GM15510 (cell line): ENCODE measurements around the gene TAGLN2.

Experiments used
- POLR2A ChIP-seq: IDR thresholded peaks from 3 replicates; pipeline ENCODE4 v1.6.1; 2011; ENCODE audit warnings: borderline replicate concordance; ENCODE audit not compliant: insufficient read length; ENCODE audit errors: extremely low read depth

TAGLN2 gene

DNA sequence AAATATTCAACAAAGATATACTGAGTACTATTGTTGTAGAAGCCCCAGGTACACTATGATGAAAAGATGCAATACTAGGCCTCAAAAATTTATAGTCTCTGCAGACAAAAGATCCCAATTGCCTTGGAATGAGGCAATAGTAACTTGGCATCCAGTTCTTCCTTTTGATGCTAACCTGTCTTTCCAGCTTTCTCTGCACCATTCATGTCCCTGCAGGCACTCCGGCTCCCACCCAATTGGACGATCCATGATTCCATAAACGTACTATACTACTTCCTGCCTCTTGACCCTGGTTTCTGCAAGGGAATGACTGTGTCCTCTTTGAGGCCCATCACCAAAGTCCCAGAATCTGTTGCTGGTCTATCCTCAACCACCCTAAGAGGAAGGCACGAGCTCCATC is 8.0 kb upstream of the TAGLN2 start:
- no peak for TF ChIP-seq POLR2A

DNA sequence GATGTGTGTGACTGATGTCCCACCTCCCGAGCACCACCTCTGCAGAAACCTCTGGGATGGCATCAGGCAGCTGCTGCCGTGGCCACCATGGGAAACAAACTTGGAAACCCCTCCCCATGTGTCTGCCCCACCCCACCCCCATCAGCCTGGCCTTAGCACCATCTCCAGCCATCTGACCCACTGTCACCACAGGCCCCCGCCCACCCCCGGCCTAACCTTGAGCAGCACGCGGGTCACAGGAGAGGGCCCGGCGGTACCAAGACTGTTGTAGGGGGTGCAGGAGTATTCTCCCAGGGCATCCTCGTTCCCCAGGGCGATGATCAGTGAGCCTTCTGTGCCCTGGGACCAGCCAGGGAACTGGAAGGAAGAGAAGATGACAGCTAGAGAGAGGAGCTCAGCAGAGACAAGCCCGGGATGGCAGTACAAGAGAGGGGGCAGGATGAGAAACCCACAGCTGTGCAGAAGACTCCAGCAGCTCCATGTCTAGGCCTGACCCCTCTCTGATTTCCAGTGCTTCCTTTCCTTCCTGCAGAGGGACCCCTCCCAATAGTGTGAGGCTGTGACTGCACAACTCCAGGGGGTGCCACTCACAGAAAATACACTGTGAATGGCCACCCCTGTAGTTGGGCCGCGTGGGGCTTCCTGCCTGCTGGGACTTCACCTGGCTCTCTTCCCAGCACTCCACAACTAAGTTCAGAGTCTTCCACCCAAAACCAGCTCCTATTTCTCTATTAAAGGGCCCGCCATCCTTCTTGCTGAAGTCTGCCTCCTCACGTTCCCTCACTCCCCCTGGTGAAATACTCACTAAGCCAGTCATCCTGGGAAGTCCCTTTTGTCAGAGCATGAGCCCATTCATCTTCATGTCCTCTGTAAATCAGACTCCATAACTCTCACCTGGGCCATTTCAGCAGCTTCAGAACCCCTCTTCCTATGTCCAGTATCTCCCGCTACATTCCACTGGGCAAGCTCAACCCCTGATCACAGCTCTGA is 7.3 kb upstream of the TAGLN2 start:
- TF ChIP-seq POLR2A = no peak

DNA sequence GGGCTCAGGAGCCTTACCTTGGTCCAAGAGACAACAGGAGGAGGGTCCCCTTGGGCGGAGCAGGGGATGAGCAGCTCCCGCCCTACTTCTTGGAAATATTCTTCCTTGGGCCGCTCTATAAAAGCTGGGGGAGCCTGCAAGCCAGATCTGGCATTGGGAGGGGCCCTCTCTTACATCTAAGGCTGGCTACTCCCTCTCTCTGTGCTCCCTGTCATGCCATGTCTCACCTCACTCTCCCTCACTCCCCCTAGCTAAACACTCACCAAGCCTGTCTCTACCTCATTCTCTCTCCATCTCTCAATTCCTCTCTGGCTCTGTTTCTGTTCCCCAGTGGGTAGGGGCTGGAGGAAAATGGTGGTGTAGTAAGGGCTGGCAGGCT is 6.5 kb upstream of the TAGLN2 start:
- TF ChIP-seq POLR2A = no peak

DNA sequence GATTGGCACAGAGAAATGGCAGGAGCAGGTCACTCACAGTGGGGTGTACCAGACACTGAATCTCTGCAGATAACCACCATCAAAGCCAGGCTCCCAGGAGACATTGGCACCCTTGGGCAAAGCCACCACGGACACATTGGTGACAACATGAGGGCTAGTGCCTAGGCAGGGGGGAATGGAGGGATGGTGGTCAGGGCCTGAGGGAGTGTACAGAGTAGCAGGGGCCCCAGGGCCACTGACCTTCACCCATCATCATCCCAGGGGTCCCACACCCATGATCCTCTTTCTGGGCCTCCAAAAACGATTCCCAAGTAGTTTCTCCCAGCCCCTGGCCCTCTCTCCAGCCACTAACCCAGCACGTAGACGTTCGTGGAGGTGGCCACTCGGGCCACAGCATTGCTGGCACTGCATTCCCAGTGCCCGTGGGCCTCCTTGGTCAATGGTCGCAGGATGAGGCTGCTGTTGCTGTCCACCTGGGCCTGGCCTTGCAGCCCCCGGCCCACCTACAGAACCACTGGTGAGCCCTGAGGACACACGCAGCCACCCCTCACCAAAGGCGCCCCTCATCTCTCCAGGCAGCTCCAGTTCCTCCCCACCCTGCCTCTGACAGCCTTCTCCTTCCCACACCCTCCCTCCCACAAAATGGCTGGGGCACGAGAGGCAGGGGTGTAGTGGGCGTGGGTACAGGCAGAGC is 5.9 kb upstream of the TAGLN2 start:
- no peak for TF ChIP-seq POLR2A

DNA sequence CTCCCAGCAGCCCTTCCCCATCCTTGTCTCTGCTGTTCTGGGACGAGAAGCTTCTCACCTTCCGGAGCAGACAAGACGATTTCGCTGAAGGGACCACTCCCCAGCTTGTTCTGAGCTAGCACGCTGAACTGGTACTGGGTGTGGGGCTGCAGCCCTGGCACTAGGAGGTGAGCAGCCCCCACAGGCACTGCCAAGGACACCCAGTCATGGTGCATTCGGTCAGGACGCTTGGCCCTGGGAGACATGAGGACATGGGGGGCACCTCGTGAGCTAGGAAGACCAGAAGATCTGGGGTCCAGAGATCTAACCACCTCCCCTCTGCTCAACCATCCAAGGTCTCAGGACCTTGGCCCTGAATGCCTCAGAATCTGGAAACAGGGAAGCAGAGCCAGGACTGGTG is 5.3 kb upstream of the TAGLN2 start:
- no peak for TF ChIP-seq POLR2A

DNA sequence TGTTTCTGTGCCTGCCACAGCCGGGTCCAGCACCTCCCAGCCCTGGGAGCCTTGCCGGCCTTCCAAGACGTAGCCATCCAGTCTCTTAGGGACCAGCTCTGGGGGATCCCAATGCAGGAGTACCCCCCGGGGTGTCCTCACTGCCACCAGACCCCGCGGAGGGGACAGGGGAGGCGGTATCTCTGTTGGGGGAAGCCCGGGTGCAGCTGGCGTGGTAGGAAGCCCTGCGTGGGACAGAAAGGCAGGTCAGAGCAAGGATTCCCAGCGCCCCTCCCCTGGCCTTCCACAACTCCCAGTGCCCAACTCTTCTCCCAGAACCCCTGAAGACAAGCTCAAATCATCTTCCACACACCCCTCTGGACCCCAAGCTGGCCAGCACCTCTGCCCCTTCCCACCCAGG is 4.9 kb upstream of the TAGLN2 start:
- TF ChIP-seq POLR2A = no peak

DNA sequence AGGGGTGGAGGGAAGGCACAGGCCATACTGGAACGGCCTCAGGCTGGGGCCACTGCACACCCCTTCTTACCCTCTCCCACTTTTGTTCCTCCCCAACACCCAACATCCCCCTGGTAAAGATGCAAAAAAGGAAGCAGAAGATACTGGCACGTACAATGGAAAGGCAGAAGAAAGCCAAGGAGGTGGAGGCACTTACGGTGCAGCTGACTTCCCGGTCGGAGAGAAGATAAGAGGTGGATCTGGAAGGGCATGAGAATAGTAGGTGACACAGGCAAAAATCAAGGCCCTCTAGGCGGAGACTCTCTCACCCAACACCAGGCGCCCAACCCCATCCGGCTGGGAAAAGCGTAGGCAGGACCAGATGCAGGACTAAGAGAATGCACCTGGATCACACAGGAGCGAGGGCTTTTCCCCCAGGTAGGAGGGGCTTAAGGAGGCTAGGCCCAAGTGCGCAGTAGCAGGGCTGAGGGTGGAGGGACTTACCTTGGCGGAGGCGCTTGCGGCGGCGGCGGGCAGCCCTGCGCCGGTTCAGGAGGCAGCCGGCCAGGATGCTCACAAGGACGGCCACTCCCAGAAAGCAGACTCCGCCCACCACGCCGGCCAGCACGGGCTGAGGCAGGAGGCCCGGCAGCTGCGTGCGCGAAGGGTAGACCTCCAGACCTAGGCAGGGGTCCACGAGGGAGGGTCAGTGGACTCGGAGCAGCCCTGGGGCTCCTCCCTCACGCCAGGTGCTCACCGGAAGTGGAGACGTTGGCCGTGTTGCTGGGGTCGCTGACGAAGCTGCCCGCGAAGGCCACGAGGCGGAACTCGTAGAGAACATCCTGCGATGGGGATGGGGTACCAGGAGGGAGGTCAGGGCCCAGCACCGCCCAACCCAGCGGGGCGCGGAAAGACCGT is 4.1 kb upstream of the TAGLN2 start:
- TF ChIP-seq POLR2A = no peak

DNA sequence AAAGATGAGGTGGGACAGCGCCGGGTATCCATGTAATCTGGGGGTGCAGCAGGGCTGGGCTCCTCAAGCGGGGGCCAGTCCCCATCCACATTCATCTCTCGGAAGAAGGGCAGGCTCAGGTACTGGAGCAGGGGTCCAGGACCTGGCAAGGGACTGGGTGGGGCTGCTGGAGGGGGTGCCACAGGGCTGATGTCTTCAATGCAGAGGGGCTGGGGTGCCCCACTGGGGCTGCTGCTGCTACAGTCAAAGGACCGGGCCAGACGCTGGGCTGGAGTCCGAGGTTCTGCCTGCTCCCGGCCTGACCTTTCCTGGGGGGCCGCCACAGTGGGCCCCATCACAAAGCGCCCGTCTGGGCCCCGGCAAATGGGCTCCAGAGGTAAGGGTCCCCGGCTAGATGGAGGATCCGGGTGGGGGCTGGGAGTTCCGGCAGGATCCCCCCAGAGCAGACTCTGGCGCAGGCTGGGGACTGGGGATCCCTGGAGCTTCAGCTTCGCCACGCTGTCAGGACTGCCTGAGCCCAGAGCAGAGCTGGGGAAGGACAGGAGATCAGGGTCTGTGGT is 3.3 kb upstream of the TAGLN2 start:
- TF ChIP-seq POLR2A = no peak

DNA sequence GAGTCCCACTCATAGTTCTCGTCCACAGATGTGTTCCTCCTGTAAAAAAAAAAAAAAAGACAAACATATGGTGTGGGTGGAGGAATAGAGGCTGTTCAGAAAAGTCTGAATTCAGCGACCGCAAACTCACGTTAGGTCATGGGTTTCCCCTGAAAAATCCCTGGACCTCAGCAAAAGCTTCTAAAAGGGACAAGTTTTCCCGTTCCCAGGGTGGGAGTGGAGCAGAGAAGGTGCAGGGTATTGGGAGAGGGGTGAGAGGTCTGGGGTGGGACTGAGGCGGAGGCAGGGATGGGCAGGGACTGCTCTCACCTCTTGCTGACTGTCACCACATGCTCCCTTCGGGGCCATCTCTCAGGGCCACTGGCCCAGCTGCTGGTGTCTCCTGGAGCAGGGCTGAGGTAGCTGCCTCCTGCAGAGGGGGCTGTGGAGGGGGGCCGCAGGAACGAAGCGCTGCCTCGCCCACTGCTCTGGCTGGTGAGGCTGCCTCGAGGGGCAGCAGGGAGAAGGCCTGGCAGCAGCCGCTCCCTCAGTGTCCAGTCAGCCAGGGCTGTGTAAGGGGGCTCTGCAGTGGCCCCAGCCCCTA is 2.6 kb upstream of the TAGLN2 start:
- TF ChIP-seq POLR2A = no peak

DNA sequence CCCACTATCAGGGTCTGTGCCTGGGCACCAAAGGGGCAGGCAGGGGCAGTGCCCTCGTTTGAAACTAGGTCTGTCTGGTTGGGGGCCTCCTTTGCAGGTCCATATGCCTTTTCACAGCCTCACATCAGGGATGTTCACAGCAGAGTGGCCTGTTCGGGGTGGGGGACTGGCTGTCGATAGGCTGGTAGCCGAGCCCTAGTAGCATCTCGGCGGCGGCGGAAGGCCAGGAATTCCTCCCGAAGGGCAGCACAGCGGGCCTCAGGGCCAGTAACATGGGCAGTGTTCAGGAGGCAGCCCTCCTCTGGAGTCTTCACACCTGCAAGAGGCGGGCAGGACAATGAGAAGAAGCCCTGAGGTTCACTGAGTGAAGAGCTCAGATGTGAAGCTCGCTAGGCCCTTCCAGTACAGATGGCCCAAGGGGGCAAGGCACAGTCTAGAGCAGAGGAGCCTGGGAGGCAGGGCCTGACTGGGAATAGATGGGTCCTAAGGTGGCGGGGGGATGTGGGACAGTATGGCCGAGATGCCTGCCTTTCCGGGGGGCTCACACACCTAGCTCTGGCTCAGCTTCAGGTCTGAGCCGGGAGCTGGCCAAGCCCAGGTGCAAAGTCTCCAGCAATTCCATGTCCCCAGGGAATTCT is 2.0 kb upstream of the TAGLN2 start:
- no peak for TF ChIP-seq POLR2A

DNA sequence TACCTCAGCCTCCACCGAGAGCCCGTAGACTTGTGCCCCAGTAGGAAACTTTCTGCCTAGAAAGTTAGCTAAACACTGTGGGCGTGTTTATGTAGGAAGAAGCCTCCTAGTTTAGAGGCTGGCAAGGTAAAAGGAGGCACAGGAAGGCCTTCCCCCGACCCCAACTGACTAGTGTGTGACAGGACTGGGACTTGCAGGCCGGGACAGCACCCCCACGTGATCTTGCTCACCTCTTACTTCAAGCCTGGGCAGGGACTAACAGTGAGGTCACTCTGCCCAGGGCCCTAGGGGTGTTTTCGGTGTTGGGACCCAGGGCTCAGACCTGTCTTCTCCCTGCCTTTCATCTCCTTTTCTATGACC is 392 bp upstream of the TAGLN2 start:
- TF ChIP-seq POLR2A = no peak

DNA sequence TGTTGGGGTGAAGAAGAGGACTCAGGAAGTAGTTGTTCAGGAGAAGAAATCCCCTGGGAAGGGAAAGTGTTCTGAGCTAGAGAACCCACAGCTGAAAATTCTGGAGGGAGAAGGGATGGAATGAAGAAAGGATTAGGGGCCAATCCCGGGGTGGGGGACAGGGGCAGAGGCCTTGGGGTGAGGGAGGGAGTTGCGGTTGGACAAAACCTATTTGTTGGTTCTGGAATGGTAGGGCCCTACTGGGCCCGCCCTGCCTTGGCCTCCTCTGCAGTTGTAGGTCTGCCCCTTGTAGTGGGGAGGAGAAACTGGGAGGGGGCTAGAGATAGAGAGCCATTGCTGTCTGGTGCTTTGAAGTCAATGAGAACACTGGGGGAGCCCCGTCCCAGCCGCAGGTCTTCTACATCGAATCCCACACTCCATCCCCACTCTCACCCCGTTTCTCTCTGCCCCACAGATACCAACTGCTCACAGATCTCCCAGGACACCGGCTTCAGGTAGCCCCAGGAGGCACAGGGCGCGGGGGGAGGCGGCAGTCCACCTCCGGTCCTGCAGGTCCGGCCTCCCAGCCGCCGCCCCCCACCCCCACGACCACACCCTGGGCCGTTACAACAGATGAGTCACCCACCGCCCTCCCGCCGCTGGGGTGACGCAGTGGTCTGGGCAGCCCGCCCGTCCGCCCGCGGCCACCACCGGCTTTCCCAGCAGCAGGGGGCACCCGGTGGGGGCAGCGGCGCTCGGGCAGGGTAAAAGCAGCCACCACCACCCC is 1.1 kb downstream of the TAGLN2 start:
- TF ChIP-seq POLR2A = peak; percentile 19
